Superior temporal gyrus (tissue), 1 donor: Measurements from ENCODE around the gene ATP7A.
A peak's percentile ranks its signal among the peaks of the same experiment; 100 is the strongest.
"Not testable (repeated sequence)": the region's sequence is repeated elsewhere in the genome, so short reads cannot be mapped to it uniquely, and the experiment has no call there.

ENCODE experiments used
- DNase-seq: peaks from one replicate; pipeline ENCODE4 v3.0.0-alpha.2; 2016; ENCODE audit errors: extremely low spot score

ATP7A gene

GRCh38 chrX:77945031-77945430 lies 34.5 kb downstream of the ATP7A start:
- DNase-seq, result not testable (repeated sequence)

DNA sequence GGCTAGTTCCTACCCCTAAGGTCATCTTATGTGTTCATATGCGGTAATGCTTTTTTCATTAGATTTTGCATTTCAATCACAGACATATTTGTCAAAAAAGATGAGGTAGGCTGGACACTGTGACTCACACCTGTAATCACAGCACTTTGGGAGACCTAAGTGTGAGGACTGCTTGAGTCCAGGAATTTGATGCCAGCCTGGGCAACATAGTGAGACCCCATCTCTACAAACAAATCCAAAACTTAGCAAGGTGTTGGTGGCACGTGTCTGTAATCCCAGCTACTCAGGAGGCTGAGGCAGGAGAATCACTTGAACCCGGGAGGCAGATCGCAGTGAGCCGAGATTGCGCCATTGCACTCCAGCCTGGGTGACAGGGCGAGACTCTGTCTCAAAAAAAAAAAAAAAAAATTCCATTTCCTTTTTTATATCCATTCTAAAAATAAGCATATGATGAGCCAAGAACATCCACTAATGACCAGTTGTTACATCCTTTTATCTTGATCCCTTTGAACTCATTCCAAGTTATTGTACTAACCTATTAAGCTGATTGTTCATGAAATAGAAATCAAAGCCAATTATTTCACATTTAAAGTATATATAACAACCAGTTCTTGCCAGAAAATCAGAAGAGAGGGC lies 35.5 kb downstream of the ATP7A start:
- DNase-seq, result no peak

DNA sequence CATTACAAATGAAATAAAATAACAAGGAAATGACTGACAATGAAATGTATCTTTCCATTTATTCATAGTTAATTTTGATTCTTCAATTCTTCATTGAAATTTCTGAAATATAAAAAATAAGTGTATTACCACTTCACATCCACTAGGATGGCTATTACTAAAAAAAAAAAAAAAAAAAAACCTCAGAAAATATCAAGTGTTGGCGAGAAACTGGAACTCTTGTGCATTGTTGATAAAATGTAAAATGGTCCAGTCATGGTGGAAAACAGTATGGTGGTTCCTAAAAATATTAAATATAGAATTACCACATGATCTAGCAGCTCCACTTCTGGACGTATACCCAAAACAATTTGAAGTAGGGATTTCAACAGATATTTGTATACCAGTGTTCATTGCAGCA lies 36.1 kb downstream of the ATP7A start:
- DNase-seq, result no peak

GRCh38 chrX:77949840-77950239 lies 39.3 kb downstream of the ATP7A start:
- no peak for DNase-seq

DNA sequence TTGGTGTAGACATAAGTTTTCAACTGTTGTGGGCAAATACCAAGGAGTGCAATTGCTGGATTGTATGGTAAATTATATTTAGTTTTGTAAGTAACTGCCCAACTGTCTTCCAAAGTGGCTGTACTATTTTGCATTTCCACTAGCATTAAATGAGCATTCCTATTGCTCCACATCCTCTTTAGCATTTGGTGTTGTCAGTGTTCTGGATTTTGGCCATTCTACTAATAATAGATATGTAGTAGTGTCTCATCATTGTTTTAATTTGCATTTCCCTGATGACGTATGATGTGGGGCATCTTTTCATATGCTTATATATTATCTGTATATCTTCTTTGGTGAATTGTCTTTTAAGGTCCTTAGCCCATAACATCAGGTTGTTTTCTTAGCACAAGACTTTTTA lies 41.7 kb downstream of the ATP7A start:
- DNase-seq, result no peak

DNA sequence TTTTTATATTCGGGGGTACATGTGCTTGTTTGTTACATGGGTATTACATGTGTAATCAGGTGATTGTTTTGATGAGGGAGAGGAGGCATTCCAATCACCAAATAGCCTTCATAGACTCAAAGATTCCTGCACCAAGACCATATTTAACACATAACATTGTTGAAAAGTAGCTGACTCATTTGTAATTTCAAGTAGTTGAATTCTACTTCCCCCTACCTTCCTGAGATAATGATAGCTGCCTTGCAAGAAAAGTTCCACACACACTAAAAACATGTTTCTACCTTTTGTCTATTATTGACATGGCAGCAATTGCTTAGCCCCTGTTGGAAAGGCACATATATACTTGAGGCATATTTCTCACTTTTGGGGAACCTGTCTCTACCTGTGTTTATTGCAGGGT lies 42.8 kb downstream of the ATP7A start:
- DNase-seq, result no peak

- no peak for DNase-seq
Observed at GRCh38 chrX:77953708-77954107, 43.2 kb downstream of the ATP7A start.

- no peak for DNase-seq
Observed at GRCh38 chrX:77960567-77960966, 50.1 kb downstream of the ATP7A start.

DNA sequence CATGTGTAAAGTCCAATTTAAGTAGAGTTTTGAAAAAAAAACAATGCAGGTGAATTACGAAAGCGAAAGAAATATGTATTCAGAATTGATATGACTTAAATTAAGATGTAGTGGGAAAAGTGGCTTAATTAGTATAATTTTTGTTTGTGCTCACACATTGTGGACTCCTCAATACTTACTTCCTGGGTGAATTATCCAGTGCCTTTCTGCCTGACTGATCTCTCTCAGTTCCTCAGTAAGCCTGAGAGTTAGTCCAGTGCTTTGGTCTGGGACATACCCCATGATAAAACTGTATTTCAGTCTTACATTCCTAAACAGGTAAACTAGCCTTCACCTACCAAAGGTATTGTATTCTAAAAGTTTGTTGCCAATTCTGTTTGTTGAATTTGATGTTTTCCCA lies 50.6 kb downstream of the ATP7A start:
- no peak for DNase-seq

DNA sequence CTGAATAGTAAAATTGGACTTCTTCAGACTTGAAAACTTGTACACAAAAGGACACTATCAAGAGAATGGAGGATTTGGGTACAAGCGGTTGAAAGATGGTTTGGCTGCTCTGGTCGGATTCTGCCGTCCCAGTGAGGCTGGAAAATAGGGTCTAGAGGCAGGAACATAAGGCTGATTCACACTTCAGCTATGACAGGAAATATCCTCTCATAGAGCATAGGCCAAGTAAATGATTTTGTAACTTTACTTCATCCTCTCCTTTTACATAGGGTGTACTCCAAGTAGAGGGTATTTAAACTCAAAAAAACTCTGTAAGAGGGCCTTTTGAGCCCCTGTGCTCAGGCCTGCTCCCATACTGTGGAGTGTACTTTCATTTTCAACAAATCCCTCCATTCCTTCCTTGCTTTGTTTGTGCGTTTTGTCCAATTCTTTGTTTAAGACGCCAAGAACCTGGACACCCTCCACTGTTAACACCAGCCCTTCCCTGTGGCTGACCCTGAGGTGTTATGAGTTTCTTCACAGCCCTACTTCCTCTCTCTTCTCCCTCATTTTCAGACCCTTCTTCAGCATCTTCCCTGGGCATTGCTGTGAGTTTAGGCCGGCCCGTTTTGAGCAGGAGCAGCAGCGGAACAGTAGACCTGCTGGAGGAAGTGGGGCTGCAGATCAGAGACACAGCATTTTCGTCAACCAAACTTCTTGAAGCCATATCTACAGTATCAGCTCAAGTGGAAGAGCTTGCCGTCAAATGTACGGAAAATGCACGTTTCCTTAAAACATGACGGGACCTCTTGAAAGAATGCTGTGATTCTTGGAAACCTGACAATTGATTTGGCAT lies 51.8 kb downstream of the ATP7A start:
- no peak for DNase-seq

- DNase-seq, result no peak
Observed at GRCh38 chrX:77966361-77966760, 55.9 kb downstream of the ATP7A start.

DNA sequence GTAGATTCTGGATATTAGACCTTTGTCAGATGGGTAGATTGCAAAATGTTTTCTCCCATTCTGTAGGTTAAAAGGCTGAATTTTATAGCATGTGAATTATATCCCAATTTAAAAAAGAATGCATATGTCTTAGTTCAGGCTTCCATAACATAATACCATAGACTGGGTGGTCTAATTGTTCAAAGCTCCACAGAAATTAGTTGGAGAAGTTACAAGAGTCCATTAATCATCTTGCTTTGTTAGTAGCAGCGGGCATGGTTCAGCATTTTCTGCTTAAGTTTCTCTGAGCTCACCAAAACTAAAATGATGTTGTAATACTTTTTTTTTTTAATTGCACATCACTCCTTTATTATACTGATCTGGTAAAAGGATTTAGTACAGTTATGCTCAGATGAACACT lies 57.1 kb downstream of the ATP7A start:
- DNase-seq, result no peak

GRCh38 chrX:77969538-77969937 lies 59.0 kb downstream of the ATP7A start, which contains the start of gene PGAM4:
TSS of gene PGAM4 (minus strand) at chrX:77969638. CDS start at chrX:77969638, 0 bp downstream.
- DNase-seq, result no peak

DNA sequence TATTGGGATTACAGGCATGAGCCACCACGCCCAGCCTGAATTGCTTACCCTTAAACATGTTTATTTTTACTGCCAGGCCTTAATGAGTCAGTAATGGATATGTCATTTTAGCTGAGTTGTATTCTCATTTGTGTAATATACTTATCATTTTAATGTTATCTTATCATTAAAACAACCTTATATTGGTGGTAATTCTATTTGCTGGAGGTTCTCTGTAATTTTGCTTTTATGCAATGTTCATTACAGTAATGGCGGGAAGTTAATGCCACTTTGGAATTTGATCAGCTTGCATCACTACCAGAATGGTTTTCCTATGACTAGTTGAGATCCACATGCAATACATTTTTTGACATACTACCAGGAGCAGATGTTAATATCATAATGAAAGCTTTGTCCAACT lies 65.3 kb downstream of the ATP7A start:
- DNase-seq, result no peak

DNA sequence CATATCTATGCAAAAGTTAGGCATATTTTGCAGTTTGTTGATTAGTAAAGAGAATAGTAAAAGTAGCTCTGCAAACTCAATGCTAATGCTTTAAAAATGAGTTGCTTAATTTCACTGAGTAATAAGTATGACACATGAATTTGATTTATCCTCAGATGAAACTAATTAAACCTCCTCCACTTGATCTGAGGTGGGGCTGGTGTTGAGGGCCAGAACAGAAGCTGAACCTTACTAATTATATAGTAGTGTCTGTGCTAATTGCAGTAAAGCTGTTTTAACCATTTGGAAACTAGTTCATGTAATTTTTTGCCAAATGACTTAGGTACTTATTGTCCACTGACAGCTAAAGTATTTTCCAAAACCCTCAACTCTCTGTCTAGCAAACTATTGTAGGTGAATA lies 66.6 kb downstream of the ATP7A start:
- no peak for DNase-seq

DNA sequence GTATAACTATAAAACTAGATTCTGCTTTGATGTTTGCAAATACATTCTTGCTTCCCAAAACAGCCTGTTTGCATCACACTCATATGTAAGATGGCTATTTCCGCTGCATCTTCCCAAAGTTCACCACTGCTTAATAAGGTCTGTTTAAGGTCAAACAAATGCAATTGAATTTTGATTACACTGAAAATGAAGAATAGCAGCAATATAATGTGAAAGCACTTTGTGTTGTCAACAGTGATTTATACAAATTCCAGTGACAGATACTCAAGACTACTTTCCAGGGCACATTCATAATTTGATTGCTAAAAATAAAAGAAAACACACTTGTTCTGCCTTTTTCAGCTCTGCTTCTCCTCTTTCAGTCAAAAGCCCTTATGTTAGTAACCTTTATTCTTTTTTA lies 67.0 kb downstream of the ATP7A start:
- DNase-seq, result no peak

DNA sequence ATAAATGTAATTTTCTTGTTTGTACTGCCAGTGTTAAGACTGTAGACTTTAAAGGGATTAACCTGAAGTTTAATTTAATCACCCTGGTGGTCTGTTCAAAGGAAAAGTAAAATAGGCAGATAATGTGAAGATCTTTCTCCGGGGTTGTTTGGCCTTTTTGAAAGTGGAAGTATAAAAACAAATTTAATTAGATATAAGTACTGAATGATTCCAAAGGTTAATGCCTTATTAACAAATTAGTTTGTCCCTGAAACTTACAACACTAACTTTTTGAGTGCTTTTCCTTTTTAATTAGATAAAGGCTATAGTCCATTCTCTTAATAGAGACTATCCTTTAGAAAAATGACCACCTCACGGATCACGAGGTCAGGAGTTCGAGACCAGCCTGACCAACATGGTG lies 69.4 kb downstream of the ATP7A start:
- DNase-seq, result no peak

DNA sequence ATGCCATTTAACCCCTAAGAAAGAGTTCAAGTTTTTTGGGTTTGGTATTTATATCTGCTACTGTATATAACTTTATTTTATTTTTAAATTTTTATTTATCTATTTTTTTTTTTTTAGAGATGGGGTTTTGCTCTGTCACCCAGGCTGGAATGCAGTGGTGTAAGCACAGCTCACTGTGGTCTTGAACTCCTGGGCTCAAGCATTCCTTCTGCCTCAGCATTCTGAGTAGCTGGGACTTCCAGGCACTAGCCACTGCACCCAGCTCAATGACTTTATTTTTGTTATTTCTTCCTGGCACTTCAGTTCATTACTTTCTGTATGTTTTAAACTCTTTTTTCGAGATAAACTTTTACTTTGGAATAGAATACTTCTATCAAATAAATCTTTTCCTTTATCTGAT lies 101.4 kb downstream of the ATP7A start:
- no peak for DNase-seq

- DNase-seq, result no peak
Observed at GRCh38 chrX:78019586-78020483, 109.3 kb downstream of the ATP7A start.

DNA sequence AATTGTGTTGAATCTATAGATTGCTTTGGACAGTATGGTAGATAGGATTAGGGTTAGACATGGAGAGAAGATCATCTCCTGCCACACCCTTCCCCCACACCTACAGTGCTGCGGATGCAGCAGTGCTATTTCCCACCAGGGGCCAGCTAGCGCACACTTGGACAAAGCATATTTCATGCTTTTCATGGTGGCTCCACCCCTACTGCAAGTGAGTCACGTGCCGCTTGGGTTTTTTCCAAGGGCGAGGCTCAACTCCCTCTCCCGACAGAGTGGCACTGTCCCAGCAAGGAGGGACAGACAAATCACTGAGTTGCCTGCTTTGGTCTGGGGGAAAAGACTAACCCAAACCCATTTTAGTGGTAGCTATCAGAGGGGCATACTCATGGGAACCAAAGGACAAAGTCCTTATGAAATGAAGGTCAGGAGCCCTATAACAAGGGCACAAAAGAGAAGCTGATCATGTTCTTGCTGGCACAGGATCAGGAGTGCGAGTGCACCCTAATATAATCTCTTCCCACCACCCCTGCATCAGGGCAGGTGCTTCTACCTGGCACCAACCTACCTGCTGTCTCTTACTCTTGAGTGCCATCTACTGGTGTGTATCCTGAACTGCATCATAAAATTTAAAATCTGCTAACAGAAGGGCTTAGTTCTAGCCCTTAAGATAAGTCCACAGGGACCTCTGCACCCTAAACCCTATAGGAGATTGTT lies 114.0 kb downstream of the ATP7A start:
- DNase-seq, result no peak

DNA sequence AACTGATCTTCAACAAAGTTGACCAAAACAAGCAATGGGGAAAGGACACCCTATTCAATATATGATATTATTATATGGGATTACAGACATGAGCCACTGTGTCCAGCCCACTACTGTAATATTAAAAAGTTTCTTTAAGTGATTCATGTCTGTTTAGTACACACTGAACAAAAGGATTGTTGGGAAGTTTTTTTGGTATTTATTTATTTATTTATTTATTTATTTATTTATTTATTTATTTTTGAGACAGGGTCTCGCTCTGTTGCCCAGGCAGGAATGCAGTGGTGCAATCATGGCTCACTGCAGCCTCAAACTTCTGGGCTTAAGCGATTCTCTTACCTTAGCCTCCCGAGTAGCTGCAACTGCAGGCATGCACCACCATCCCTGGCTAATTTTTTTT lies 117.3 kb downstream of the ATP7A start:
- DNase-seq, result no peak

DNA sequence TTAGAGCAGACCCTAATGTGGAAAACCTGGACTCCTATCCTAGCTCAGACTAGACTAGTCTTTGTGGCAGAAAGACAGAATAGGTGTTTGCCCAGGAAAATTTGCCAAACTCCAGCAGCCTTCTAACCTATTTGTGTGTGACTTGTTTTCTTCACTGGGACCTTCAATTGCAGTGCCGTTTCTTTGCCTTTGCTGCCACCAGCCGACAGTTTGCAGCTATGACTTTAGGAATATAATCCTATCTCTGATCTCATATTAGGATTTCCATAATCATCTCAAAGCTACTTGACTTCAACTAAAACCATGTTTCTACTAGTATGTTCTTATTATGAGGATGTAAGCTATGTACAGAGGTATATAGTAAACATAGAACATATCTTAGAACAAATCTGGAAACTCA lies 119.2 kb downstream of the ATP7A start:
- peak; percentile 49 for DNase-seq
